Measurements from ENCODE around the gene COG5.

COG5 gene

DNA sequence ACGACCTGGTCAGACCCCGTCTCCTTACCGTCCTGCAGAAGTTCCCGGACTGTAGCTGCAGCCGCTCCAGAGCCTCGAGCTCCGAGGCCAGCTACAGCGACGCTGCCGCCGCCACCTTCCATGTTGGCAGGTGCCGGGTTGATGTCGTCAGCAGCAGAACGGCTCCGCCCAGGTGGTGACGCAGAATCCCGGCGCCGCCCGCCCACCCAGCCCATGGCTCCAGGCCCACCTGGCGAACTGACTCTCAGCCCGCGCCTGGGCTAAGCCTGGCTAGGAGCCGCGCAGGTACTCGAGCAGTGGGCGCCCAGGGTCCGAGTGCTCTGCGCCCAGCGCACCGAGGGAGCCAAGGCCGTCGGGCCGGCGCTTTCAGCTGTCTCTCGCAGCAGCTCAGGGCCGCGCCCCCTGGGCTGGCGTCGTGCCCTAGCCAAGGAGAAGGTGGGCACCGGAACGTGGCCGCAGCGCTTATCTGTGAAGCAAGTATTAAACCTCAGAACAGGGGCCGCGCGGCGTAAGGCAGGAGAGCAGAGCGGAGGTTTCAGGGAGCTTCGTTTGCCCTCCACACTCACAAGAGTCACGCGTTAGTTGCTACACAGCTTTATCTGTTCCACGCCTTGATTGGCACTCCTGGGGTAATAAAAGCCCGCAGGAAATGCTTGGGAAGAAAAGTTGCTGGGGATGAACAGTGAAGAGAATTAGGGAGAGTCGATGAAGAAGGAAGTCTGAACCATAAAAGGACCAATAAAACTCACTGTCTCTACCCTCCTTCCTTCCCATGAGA, at the start of gene COG5, which contains the start of gene DUS4L:
TSS of gene COG5 (minus strand) at position 146 of the 778 bp plus-strand sequence. CDS start at position 122, 24 bp downstream.
TSS of gene DUS4L (plus strand) at position 197 of the 778 bp plus-strand sequence. CDS start 3,100 bp downstream, outside the sequence.
- DNase-seq, result peak; percentile 67

DNA sequence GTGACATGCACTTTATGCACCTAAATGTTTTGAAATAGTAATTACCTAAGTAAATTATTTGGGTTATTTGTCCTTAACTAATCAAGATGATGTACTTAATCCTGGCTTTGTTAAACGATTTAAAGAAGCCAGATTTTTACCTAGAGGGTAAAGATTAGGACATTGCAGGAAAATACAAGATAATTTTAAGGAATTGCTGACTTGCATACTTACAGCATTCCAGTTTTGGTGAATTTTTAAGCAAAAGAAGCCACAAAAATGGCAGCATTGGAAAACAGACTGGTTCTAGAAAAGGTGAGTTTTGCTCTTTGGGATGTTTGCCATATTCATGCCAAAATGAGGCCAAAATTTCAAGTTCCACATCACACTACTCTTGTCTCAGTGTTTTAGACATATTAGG, 49.7 kb upstream of the COG5 start:
- DNase-seq, result no peak

DNA sequence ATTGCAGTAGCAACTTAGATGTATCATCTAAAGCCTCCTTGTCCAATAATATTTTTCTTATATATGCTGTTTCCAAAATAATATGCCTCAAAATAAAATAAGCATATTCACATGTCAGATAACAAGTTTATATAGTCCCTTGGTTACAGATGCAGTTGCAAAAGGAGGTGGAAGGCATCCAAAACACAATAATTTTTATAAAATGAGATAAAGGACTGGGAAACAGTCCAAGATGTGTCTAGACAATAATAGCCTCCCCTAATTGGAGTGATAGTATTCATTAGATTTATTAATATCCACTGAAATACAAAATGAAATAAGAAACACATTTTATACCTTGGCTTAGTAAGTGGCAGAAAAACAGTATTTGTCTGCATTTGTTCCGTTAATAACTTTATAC, 46.6 kb upstream of the COG5 start:
- peak; percentile 10 for DNase-seq

DNA sequence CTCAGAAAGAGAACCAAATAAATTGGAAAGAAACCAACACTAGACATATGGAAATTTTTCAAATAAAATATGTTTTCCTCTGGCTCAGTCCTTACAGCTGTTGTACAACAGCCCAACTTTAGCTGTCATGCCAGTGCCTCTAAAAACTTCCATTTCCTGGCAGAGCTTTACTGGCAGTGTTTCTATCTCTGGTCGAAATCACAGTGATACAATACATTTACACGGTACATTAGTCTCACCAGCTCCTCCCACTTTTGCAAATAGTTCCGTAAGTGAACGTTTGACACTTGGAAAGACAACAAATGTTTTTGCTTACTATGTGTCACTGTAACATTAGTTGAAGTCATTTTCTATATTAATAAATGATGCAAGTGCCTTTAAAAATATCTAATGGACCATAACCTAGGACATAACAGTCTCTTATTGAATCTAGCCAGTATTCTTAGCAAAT, 46.1 kb upstream of the COG5 start:
- DNase-seq, result no peak

DNA sequence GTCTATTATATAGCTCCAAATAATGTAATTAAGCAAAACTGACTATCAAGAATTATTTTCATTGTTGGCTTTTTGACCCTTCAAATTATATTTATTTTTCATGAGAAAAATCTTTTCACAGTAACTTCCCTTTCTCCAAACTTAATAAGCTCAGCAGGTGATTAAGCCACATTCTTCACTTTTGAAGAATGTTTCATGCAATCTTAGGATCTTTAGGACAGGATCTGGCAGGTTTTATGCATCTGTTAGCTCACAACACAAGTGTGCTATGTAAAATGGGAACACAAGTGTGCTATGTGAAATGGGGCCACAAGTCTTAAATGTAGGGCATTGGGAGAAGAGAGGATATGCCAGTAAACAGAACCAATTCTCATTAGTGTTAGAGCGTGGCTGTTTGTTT, 42.6 kb upstream of the COG5 start:
- no peak for DNase-seq

DNA sequence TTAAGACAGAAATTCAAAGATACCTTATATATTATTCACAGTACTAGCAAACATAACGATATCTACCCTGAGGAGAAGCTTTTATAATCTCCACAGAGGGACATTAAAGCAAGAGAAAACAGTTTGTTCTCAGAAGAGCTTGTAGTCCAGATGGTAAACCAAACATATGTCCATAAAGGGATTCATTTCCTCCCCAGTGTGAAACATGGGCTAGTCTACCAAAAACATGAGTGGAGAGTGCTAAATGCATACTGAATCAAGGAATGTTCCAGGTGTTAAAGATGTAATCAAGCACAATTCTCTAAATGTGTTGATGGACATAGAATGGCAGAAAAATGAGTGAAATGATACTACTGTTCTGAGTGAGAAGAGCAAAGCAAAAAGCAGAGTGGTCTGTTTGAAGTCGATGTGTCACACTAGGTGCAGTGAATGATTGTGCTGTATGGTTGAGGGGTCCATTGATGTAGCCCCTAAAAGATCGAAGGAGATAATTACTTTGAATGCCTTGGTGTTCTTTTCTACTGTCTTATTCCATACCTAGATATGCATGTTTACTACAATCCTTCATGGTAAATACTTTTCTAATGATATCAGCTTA, 41.6 kb upstream of the COG5 start:
- no peak for DNase-seq

DNA sequence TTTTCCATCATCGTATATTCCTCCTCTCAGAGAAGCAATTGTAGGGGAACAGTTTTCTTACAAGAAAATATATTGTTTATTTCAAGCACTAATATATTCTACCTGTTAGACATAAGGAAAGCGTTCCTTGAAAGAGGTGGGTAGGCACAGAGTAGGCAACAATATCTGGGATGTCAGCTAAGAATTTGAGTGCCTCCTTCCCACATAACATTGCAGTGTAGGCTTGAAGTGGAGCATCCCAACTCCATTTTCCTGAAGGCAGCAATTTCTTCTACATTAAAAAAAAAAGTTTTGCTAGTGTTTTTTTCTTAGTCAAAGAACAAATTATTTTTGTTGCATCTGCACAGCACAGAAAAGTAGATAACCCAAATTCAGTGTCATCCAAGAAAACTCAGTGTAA, 37.1 kb upstream of the COG5 start:
- DNase-seq, result no peak

DNA sequence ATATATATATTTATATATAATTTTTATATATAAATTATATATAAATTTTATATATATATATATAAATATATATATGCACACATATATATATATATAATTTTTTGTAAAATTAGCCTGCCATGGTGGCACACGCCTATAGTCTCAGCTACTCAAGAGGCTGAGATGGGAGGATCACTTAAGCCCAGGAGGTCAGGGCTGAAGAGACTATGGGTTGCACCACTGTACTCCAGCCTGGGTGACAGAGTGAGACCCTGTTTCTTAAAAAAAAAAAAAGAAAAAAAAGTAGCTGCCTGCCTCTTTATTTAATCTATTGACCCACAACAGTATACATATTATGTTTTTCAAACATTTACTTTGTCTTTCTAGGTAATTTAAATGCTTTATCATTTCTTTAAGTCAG, 35.5 kb upstream of the COG5 start:
- no peak for DNase-seq

DNA sequence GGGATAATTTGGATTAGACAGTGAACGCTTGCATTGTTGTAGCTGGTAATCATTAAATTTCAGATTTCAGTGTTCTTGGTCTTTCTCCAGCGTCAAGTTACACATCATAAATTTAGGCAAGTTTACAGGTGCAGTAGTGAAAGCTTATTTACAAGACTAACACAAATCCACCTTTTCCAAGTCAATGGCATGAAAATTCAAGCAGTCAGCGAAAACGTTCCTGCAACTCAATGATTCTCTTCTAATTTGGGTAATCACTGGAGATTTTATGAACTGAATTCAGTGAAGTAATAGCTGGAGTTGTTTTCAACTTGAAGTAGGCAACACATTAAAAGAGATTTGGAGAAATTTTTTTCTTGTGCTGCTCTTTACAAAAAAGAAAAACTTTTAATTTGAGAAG, 34.2 kb upstream of the COG5 start:
- no peak for DNase-seq

DNA sequence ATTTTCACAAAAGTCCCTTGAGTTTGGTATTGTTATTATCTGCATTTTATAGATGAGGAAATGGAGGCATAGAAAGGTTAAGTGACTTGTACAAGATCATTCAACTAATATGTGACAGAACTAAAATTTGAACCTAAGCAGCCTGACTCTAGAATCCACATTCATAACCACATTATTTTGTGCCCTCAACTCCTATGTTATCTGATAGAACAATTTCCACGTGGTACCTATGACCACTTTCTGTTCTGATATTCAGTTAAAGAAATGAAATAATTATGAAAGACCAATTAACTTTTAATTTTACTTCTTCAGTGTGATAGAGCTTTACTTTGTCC, 33.8 kb upstream of the COG5 start:
- no peak for DNase-seq

DNA sequence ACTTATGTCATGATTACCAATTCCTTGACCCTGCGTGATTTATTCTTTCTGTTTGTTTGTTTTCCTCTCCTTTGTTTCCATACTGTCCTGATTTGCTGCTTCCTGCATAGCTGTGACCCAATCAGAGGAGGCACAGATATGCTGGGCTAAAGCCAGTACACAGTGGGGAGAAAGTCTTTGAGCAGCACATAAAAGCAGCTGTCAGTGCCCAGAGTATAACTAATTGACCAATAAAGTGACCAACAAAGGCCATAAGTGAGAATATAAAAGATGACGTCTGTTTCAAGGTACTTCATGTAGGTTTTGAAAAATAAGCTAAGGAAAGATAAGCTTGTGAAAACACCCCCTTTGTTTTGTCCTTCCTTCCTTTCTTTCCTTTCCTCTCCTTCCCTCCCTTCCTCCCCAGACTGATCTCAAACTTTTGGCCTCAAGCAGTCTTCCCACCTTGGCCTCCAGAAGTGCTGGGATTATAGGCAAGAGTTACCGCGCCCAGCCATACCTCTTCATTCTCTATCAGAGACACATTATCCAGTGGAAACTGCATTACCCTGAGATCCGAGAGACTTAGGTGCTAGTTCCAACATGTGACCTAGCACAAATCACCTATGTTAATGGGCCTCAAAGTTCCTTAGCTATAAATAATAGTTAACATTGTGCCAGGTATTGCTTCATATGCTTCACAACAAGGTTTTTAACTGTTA, 33.3 kb upstream of the COG5 start:
- no peak for DNase-seq

DNA sequence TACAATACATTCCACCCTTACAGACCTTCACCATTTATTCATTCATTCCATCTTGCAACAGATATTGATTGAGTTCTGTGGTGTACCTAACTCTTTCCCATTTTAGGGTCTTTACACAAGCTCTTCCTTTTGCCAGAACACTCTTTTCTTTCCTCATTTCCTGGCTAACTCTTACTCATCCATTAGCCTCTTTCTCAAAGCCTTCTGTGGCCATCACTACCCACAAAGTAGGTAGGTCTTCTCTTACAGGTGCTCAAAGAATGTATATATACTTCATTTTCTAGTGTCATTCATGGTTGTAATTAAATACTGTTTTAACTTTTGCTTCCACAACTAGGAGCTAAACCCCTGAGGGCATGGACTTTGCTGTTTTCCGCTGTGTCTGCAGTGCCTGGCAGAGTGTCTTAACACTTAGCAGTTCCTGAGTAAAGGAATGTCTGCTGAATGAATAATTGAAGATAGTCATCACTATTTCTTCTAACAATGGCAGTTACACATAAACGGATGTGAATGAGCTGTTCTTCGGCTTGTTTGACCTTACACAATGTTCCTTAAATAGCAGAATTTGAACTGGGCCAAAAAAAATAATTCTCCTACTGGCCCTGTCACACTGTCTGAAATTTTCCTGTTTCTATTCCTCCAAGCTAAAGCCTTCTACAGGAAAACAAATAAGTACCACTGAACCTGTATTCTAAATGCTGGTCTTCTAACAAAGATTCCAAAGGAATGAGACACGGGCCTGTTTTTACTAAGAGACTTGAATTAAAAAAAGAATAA, 31.4 kb upstream of the COG5 start:
- peak; percentile 81 for DNase-seq

DNA sequence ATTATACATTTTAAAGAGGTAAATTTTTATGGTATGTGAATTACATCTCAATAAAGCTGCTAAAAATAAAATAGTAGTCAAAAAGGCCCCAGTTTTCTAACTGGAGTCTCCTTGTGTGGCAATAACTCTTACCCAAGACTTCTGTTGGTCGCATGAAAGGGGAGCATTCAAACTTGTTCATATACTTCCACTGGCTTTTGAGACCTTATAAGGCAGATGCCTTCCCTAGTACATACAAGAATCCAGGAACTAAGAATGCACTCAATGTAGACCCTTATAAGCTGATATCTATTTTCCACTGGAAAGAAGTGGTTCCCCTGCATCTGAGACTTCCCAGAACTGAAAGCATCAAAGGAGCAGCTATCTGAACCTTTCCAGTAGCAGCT, 29.3 kb upstream of the COG5 start:
- DNase-seq, result no peak

DNA sequence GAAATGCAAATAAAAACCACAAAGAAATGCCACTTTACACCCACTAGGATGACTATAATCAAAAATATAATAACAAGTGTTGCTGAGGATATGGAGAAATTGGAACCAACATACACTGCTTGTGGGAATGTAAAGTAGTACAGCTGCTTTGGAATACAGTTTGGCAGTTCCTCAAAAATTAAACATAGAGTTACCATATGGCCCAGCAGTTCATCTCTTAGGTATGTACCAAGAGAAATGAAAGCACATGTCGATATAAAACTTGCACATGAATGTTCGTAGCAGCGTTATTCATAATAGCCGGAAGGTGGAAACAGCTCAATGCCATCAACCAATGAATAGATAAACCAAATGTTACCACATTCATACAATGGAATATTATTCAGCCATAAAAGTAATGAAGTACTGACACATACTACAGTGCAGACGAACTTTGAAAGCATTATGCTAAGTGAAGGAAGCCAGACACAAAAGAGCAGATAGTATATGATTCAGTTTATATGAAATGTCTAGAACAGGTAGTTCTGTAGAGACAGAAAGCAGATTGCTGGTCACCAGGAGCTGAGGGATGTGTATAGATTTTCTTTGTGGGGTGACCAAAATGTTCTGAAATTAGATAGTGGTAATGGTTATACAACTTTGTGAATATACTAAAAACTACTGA, 28.8 kb upstream of the COG5 start:
- no peak for DNase-seq

DNA sequence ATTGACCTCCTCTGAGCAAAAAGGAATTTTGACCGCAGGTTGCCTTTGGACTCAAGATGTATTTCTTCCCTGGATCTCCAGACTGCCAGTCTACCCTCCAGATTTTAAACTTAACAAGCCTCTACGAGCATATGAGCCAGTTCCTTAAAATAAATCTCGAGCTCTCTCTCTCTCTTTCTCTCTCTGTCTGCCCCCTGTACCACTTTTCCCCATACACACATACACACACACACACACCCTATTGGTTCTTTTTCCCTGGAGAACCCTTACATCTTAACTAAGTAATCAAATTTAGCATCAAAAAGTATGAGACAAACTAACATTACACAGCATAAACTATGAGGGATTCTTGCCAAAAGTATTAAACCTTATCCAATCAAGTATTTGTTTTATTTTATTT, 27.7 kb upstream of the COG5 start:
- DNase-seq, result no peak

DNA sequence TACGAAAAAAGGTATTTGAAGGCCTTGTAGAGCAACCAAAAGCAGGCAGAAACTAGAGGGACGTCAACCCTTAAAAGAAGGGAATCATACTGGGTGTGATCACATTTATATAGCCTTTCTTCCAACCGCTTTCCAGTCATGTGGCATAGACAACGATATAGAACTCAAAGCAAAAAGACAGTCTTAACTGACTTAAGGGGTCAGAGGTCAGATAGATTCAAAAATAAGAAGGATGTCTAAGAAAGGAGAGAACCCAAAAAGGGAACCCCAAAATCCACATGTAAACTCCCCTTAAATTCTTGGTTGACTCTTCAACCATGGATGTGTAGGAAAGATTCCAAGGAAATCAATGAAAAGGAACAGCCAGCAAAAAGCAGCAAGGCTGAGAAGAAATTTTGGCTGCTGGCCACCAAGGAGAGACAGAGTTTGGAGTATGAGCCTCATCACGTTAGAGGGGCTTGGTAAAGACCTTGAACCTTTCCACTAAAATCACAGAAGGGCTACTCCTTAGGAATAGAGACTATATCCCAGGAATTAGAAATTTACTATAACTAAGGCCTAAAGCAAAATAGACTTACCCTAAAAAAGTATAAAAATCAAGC, 24.9 kb upstream of the COG5 start:
- DNase-seq, result no peak

DNA sequence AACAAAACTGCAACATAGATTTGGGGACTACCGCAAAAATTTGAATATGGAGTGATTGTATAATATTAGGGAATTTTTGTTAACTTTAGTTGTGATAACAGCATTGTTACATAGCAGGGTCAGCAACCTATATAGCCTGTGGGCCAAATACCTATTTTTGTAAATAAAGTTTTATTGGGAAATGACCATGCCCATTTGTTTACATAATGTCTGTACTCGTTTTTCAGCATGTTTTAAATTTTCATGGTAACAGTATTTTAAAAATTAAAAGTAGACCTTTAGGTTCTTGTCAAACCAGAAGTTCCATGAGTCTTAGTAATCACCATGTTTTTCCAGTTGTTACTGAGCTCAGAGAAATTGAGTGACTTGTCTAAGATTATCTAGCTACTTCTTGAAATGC, 21.0 kb upstream of the COG5 start:
- DNase-seq, result no peak

DNA sequence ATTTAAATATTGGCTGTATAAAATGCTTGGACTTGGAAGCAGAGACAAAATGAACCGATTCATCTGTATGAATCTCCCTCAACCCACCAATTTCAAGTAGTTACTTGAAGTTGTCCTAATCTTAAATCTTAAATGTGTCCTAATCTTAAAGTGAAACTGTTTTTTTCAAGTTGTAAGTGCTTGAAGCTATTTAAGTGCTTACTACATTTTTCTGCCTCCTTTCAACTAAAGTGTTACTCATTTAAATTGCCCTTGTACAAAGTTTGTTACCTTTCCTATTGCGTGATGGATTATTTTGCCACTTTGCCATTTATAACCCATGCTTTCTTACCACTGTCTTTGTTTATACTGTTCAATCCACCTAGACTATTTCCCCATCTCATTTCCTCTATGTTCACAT, 19.2 kb upstream of the COG5 start:
- DNase-seq, result no peak

DNA sequence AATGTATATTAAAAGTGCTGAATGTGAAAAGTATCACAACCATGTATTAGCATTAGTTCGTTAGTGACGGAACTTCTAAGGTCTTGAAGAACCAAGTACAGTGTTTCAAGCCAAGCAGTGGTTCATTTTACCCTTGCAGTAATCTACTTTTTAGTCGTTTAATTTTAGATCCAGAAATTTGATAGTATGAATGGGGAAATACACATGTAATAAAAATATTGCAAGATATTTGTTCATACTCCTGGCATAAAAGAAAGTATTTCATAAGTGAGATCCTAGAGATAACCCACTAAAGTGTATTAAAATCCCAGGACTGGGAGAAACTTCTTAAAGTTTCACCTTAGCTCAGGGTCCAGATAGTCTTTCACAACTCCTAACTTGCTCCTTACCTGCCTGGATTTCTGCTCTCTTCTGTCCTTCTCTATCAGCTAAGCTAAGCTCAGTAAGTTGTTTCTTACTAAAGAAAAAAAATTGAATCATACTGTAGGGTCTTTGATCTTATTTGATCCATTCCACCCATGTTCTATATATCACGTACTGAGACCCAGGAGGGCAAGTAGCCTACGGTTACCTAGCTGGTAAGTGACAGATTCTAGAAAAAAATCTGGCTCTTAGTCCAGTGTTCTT, 17.8 kb upstream of the COG5 start:
- DNase-seq, result no peak

DNA sequence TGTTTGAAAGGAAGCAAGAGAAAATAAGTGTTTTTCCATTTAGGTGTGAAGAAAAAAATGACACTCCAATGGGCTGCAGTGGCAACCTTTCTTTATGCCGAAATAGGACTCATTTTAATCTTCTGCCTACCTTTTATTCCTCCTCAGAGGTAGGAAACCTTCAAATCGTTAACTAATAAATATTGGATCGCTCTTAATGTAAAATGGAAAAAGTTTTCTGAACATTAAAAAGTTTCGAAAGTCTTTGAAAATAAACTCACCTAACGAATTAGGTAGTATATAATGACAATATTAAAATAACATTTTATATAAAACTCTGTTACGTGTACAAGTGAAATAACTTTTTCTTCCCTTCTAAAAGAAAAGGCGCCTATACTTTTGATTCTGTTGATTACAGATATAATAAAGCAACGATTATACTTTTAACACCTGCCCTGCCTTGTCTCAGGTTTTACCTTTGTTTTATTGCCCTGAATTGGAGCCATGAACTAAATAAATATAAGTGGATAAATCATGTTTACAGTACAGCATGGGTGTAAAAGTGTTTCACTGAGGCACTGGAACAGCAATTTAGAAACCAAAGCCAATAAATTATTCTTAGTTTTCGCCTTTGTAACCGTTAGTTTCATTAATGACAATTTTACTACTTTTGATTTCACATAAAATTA, 17.1 kb upstream of the COG5 start:
- no peak for DNase-seq

All from NCI-H226 (cell line).